Activated CD4-positive, CD25-positive, alpha-beta regulatory T cell treated with anti-CD3 and anti-CD28 coated beads, Interleukin-2, amount 50 U/mL, for 72 hours (primary cell): ENCODE results near the gene GGTLC3.
"Not testable (repeated sequence)": the region's sequence is repeated elsewhere in the genome, so short reads cannot be mapped to it uniquely, and the experiment has no call there.

Source experiments
- DNase-seq: peaks from one replicate; pipeline ENCODE4 v3.0.0; 2021

Gene GGTLC3

GRCh38 chr22:18512378-18512777 is 5.6 kb downstream of the GGTLC3 start:
- DNase-seq: not testable (repeated sequence)

- not testable (repeated sequence) for DNase-seq
Measured at GRCh38 chr22:18511327-18511726, 6.6 kb downstream of the GGTLC3 start.

GRCh38 chr22:18496227-18496626 is 21.7 kb downstream of the GGTLC3 start:
- not testable (repeated sequence) for DNase-seq
